Measurements from ENCODE around the gene SLC25A21. TPM values are rescaled to one million over a fixed set of nuclear protein-coding genes. Genes with fewer than 3 reads are reported as not detected.

The SLC25A21 gene
- total and polyA plus RNA-seq, 7 donors, result 0.07 to 0.37 (median 0.18) TPM; not detected in 1

- Histone ChIP-seq H3K4me3 (no peak overlapping the region), H3K27ac (no peak overlapping the region), H3K36me3 (ENCODE audit: insufficient read depth in 1 of 2, low read depth in 1 of 2) (no peaks in the 10 kb centered on the region), H3K27me3 (ENCODE audit: insufficient read depth in 3 of 3, low read length in 2 of 3) (no peaks in the 10 kb centered on the region), H3K9me3 (no peaks in the 10 kb centered on the region), H3K4me1 (no peaks in the 10 kb centered on the region)
- TF ChIP-seq CTCF (IDR thresholded peaks at IDR 0.05), result no peak
- intact Hi-C loops (cut with DNase I), result no loop called here
- DNase-seq, result peak; percentile 53 to 82
- WGBS, 3 donors, result 23 to 30% (median 28%) methylated on average over 5 of the region's 5 CpGs
- ATAC-seq, result peak; percentile 28 to 66 (median 46)
These were observed 319.3 kb downstream of the SLC25A21 start for GRCh38 chr14:36852981-36853691.

- WGBS, 3 donors, result 23 to 29% (median 29%) methylated on average over 5 of the region's 5 CpGs
- Histone ChIP-seq H3K4me3 (no peak overlapping the region), H3K4me1 (no peaks in the 10 kb centered on the region), H3K36me3 (ENCODE audit: insufficient read depth in 1 of 2, low read depth in 1 of 2) (no peaks in the 10 kb centered on the region), H3K27me3 (ENCODE audit: insufficient read depth in 3 of 3, low read length in 2 of 3) (no peaks in the 10 kb centered on the region), H3K9me3 (no peaks in the 10 kb centered on the region), H3K27ac (no peak overlapping the region)
- DNase-seq (no peak), ATAC-seq (no peak)
- TF ChIP-seq CTCF (IDR thresholded peaks at IDR 0.05), result no peak
- intact Hi-C loops (cut with DNase I), result no loop called here
These were observed 324.2 kb downstream of the SLC25A21 start for GRCh38 chr14:36848213-36848612.

- no peak for ATAC-seq
- Histone ChIP-seq H3K36me3 (ENCODE audit: insufficient read depth in 1 of 2, low read depth in 1 of 2) (no peaks in the 10 kb centered on the region), H3K27me3 (ENCODE audit: insufficient read depth in 3 of 3, low read length in 2 of 3) (no peaks in the 10 kb centered on the region), H3K9me3 (no peaks in the 10 kb centered on the region), H3K4me1 (no peaks in the 10 kb centered on the region), H3K27ac (no peak overlapping the region), H3K4me3 (no peak overlapping the region)
- no peak for DNase-seq
- TF ChIP-seq CTCF (IDR thresholded peaks at IDR 0.05), result no peak
- 73 to 83% (median 79%) methylated on average over 3 of the region's 3 CpGs for WGBS, 3 donors
- intact Hi-C loops (cut with DNase I), result no loop called here
These were observed 325.0 kb downstream of the SLC25A21 start for GRCh38 chr14:36847366-36847765.

- no peak for TF ChIP-seq CTCF (IDR thresholded peaks at IDR 0.05)
- no peaks in the 10 kb centered on the region for H3K36me3 ChIP-seq (ENCODE audit: insufficient read depth in 1 of 2, low read depth in 1 of 2)
- DNase-seq, result no peak
- H3K4me3 ChIP-seq, result no peak overlapping the region
- H3K27ac ChIP-seq, result no peak overlapping the region
- no peaks in the 10 kb centered on the region for H3K4me1 ChIP-seq
- no peaks in the 10 kb centered on the region for H3K9me3 ChIP-seq
- intact Hi-C loops (cut with DNase I), result no loop called here
- 32 to 37% (median 34%) methylated on average over 5 of the region's 5 CpGs for WGBS, 3 donors
- ATAC-seq, result no peak
- no peaks in the 10 kb centered on the region for H3K27me3 ChIP-seq (ENCODE audit: insufficient read depth in 3 of 3, low read length in 2 of 3)
These were observed 326.9 kb downstream of the SLC25A21 start for GRCh38 chr14:36845356-36846012.

Data from psoas muscle (tissue), 8 donors.